ENCODE data around the gene SLC35F1. TPM values are rescaled to one million over a fixed set of nuclear protein-coding genes. Genes with fewer than 3 reads are reported as not detected.

Gene SLC35F1
- total and polyA plus RNA-seq, 7 donors: 0.04 to 0.32 (median 0.14) TPM; not detected in 1

DNA sequence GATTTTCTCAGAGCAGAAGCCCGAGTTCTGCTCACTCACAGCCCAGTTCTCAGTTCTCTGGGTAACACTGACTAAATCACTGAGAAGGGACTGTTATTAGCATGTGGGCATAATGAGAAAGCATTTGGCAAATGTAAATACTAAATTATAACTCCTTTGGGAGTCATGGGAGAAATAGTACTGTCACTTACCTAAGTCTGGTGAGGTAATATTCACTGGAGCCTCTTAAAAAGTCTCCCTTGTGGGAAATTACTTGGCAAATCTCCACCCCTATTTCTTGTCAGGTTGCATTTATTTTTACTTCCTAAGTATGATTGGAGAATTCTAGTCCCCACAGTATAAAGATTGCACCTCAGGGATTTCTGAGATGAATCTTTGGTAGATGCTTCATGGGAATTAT is 254.3 kb downstream of the SLC35F1 start:
- Histone ChIP-seq H3K36me3 (ENCODE audit: insufficient read depth in 1 of 2, low read depth in 1 of 2) (no peaks in the 10 kb centered on the region), H3K9me3 (no peaks in the 10 kb centered on the region), H3K27ac (no peak overlapping the region), H3K27me3 (ENCODE audit: insufficient read depth in 3 of 3, low read length in 2 of 3) (no peaks in the 10 kb centered on the region), H3K4me3 (no peak overlapping the region), H3K4me1 (no peaks in the 10 kb centered on the region)
- ATAC-seq: no peak
- no peak for DNase-seq
- TF ChIP-seq, protein P1, sequence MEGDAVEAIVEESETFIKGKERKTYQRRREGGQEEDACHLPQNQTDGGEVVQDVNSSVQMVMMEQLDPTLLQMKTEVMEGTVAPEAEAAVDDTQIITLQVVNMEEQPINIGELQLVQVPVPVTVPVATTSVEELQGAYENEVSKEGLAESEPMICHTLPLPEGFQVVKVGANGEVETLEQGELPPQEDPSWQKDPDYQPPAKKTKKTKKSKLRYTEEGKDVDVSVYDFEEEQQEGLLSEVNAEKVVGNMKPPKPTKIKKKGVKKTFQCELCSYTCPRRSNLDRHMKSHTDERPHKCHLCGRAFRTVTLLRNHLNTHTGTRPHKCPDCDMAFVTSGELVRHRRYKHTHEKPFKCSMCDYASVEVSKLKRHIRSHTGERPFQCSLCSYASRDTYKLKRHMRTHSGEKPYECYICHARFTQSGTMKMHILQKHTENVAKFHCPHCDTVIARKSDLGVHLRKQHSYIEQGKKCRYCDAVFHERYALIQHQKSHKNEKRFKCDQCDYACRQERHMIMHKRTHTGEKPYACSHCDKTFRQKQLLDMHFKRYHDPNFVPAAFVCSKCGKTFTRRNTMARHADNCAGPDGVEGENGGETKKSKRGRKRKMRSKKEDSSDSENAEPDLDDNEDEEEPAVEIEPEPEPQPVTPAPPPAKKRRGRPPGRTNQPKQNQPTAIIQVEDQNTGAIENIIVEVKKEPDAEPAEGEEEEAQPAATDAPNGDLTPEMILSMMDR (IDR thresholded peaks at IDR 0.05): no peak
- intact Hi-C loops (cut with DNase I): no loop called here
- 69 to 86% (median 83%) methylated on average over 1 of the region's 1 CpG for WGBS, 3 donors

DNA sequence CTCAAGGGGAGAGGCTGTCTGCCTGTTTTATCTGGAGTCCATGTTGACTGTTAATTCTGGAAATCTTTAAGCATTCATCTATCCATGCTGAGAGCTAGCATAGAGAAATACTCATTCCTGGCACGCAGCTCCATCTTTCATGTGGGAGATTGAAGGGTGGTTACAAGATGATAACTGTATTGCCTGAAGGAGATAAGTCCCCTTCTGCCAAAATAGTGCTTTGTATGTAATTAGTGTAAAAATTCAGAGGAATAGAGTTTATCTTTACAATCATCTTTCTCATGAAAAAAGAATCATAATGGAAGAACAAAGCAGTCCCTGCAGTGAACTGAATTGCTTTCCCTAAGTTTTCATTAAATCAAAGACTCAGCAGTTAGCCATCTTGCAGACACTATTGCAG is 256.5 kb downstream of the SLC35F1 start:
- no peak for ATAC-seq
- TF ChIP-seq, protein P1 (IDR thresholded peaks at IDR 0.05): no peak
- Histone ChIP-seq H3K9me3 (no peaks in the 10 kb centered on the region), H3K27ac (no peak overlapping the region), H3K27me3 (ENCODE audit: insufficient read depth in 3 of 3, low read length in 2 of 3) (no peaks in the 10 kb centered on the region), H3K36me3 (ENCODE audit: insufficient read depth in 1 of 2, low read depth in 1 of 2) (no peaks in the 10 kb centered on the region), H3K4me3 (no peak overlapping the region), H3K4me1 (no peaks in the 10 kb centered on the region)
- WGBS, 3 donors: 80 to 88% (median 83%) methylated on average over 1 of the region's 1 CpG
- DNase-seq: no peak
- intact Hi-C loops (cut with DNase I): no loop called here

DNA sequence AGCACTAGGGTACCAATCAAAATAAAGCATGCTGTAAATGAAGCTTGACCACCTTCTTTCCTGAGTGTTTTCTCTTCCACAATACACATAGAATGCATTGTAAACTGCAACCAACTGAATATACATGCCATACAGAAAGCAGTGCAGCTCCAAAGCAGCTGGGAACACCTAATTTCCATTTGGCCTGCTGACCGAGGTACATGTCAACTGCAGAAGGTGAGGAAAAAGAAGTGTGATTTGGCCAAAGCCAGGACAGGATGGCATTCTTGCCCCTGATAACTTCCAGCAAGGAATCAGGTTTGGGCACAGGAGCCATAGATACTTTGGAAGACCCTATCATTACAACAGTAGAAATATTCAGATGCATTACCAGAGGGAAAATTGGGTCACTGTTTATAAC is 258.4 kb downstream of the SLC35F1 start:
- no peaks in the 10 kb centered on the region for H3K27me3 ChIP-seq (ENCODE audit: insufficient read depth in 3 of 3, low read length in 2 of 3)
- no peaks in the 10 kb centered on the region for H3K9me3 ChIP-seq
- H3K36me3 ChIP-seq (ENCODE audit: insufficient read depth in 1 of 2, low read depth in 1 of 2): no peaks in the 10 kb centered on the region
- H3K4me1 ChIP-seq: no peaks in the 10 kb centered on the region
- TF ChIP-seq, protein P1 (IDR thresholded peaks at IDR 0.05): no peak
- no peak overlapping the region for H3K4me3 ChIP-seq
- intact Hi-C loops (cut with DNase I): no loop called here
- WGBS, 3 donors: 77 to 93% (median 90%) methylated on average over 1 of the region's 1 CpG
- no peak for DNase-seq
- H3K27ac ChIP-seq: no peak overlapping the region
- no peak for ATAC-seq

DNA sequence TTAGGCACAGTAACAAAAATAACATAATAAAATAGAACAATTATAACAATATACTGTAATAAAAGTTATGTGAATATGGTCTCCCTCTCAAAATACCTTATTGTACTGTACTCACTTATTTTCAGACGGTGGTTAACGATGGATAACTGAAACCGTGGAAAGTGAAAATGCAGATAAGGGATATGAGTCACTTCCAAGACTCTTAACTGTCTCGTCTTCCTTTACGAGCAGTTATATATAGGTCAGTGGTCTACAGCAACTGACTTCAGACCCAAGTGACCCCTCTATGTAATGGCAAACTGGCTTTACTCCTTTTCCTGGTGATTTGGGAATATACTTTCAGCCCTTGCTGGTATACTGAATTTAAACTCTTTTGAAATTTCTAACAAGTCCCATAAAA is 261.4 kb downstream of the SLC35F1 start:
- H3K4me1 ChIP-seq: no peaks in the 10 kb centered on the region
- 66 to 76% (median 69%) methylated on average over 5 of the region's 5 CpGs for WGBS, 3 donors
- no peaks in the 10 kb centered on the region for H3K36me3 ChIP-seq (ENCODE audit: insufficient read depth in 1 of 2, low read depth in 1 of 2)
- intact Hi-C loops (cut with DNase I): no loop called here
- no peaks in the 10 kb centered on the region for H3K9me3 ChIP-seq
- ATAC-seq (no peak), DNase-seq (no peak)
- H3K27me3 ChIP-seq (ENCODE audit: insufficient read depth in 3 of 3, low read length in 2 of 3): no peaks in the 10 kb centered on the region
- H3K27ac ChIP-seq: no peak overlapping the region
- H3K4me3 ChIP-seq: no peak overlapping the region
- TF ChIP-seq, protein P1 (IDR thresholded peaks at IDR 0.05): no peak

DNA sequence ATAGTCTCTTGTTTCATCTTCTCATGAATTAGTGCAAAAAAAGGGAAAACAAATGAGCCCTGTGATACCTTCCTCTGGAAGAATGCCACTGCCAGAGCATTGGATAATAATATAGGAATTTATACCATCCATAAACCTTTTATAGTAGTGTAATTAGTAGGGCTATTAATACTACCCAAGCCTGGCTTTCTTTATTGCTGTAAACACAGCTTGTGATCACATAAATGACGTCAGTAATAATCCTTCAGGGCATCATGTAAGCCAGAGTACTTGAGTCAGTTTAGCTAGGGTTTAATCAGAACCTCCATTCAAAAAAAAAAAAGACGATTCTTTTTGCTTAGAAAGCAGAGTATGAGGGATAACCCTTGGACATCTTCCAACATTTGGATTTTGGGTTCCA is 264.8 kb downstream of the SLC35F1 start:
- H3K4me1 ChIP-seq: no peaks in the 10 kb centered on the region
- no peaks in the 10 kb centered on the region for H3K27me3 ChIP-seq (ENCODE audit: insufficient read depth in 3 of 3, low read length in 2 of 3)
- TF ChIP-seq, protein P1 (IDR thresholded peaks at IDR 0.05): no peak
- no peaks in the 10 kb centered on the region for H3K36me3 ChIP-seq (ENCODE audit: insufficient read depth in 1 of 2, low read depth in 1 of 2)
- no peak overlapping the region for H3K27ac ChIP-seq
- 33 to 40% (median 34%) methylated on average over 2 of the region's 2 CpGs for WGBS, 3 donors
- intact Hi-C loops (cut with DNase I): no loop called here
- H3K4me3 ChIP-seq: no peak overlapping the region
- H3K9me3 ChIP-seq: peaks cover 8% of the 10 kb centered on the region
- DNase-seq: no peak
- ATAC-seq: no peak
